Measurements from ENCODE around the gene COG7. TPM values are rescaled to one million over a fixed set of nuclear protein-coding genes. Genes with fewer than 3 reads are reported as not detected.
"Not testable (repeated sequence)": the region's sequence is repeated elsewhere in the genome, so short reads cannot be mapped to it uniquely, and the experiment has no call there.

The COG7 gene
- total RNA-seq, 4 donors from 2014 or later: 12.0 to 23.0 (median 13.3) TPM

GRCh38 chr16:23407436-23408127 lies 45.4 kb downstream of the COG7 start:
- no peak for TF ChIP-seq CTCF (IDR thresholded peaks at IDR 0.05)
- ATAC-seq (ENCODE audit: low FRiP score): no peak
- DNase-seq (ENCODE audit: low spot score): no peak

- ATAC-seq (ENCODE audit: low FRiP score) (no peak), DNase-seq (ENCODE audit: low spot score) (no peak)
- no peak for TF ChIP-seq CTCF (IDR thresholded peaks at IDR 0.05)
Measured at GRCh38 chr16:23406546-23407240, 46.3 kb downstream of the COG7 start.

GRCh38 chr16:23406024-23406423 lies 47.0 kb downstream of the COG7 start:
- ATAC-seq (ENCODE audit: low FRiP score) (no peak), DNase-seq (ENCODE audit: low spot score) (no peak)
- TF ChIP-seq CTCF (IDR thresholded peaks at IDR 0.05): no peak

- no peak for ATAC-seq (ENCODE audit: low FRiP score)
- no peak for TF ChIP-seq CTCF (IDR thresholded peaks at IDR 0.05)
- no peak for DNase-seq (ENCODE audit: low spot score)
Measured at GRCh38 chr16:23403547-23403946, 49.4 kb downstream of the COG7 start.

GRCh38 chr16:23402100-23402499 lies 50.9 kb downstream of the COG7 start:
- no peak for DNase-seq (ENCODE audit: low spot score)

GRCh38 chr16:23401139-23401538 lies 51.9 kb downstream of the COG7 start:
- DNase-seq (ENCODE audit: low spot score) (no peak), ATAC-seq (ENCODE audit: low FRiP score) (no peak)
- TF ChIP-seq CTCF (IDR thresholded peaks at IDR 0.05): no peak

More at GRCh38 chr16:23402100-23402499, 50.9 kb downstream of the COG7 start:
- no peak for TF ChIP-seq CTCF (IDR thresholded peaks at IDR 0.05)
- no peak for ATAC-seq (ENCODE audit: low FRiP score)

GRCh38 chr16:23400447-23400846 lies 52.5 kb downstream of the COG7 start:
- DNase-seq (ENCODE audit: low spot score); ATAC-seq (ENCODE audit: low FRiP score): not testable (repeated sequence)

Measured in omental fat pad (tissue), 4 donors.